ENCODE data around the gene THRB.

DNA sequence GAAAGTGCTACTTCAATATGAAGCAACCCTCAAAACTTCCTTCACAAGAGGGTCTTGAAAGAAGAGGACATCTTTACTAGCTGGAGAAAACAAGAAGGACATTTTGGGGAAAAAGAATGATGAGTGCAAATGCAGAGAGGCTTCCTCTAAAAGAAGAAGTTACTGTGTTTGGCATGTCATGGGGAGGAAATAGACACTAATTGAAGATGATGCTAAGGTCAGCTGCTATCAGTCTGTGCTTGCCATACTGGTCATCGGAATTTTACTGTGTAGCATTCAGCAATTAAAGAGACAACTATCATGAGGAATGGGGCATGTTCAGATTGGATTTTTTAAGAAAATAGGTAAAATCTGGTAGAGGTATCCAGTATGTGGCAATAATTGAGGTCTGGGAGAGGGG, 60.0 kb downstream of the THRB start:
- TF ChIP-seq, protein P1, sequence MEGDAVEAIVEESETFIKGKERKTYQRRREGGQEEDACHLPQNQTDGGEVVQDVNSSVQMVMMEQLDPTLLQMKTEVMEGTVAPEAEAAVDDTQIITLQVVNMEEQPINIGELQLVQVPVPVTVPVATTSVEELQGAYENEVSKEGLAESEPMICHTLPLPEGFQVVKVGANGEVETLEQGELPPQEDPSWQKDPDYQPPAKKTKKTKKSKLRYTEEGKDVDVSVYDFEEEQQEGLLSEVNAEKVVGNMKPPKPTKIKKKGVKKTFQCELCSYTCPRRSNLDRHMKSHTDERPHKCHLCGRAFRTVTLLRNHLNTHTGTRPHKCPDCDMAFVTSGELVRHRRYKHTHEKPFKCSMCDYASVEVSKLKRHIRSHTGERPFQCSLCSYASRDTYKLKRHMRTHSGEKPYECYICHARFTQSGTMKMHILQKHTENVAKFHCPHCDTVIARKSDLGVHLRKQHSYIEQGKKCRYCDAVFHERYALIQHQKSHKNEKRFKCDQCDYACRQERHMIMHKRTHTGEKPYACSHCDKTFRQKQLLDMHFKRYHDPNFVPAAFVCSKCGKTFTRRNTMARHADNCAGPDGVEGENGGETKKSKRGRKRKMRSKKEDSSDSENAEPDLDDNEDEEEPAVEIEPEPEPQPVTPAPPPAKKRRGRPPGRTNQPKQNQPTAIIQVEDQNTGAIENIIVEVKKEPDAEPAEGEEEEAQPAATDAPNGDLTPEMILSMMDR (IDR thresholded peaks at IDR 0.05): no peak
- no peak for TF ChIP-seq POLR2A (IDR thresholded peaks at IDR 0.05)
- TF ChIP-seq POLR2AphosphoS5 (IDR thresholded peaks at IDR 0.05; ENCODE audit: insufficient read depth in 1 of 2, low read depth in 1 of 2): no peak

Measured in vagina (tissue), 2 donors.